GM23338 (cell line): ENCODE measurements around the gene MRPS17. TPM values are rescaled to one million over a fixed set of nuclear protein-coding genes. Genes with fewer than 3 reads are reported as not detected.

ENCODE experiments used
- ATAC-seq: fragments of 200-7000 bp; cut with Tn5 transposase; 3 replicates; pipeline ENCODE4 v1.9.1; 2020
- DNase-seq: peaks from one replicate; pipeline ENCODE4 v3.0.0-alpha.2; 2015; ENCODE audit warnings: low spot score
- H2AFZ ChIP-seq: fragments of 200-600 bp; sonication (generic); 2 replicates; pipeline ENCODE4 v1.8.0; 2016; ENCODE audit warnings: antibody characterized with exemption, mild to moderate bottlenecking, moderate library complexity
- H3F3A ChIP-seq: fragments of 200-600 bp; sonication (generic); replicated peaks from 2 replicates; pipeline ENCODE4 v1.8.0; 2017; ENCODE audit warnings: antibody characterized with exemption, mixed run types, low read depth
- H3K27ac ChIP-seq: fragments of 200-600 bp; sonication (generic); 2 replicates; pipeline ENCODE4 v1.6.1; 2016; ENCODE audit warnings: low read depth
- H3K27me3 ChIP-seq: fragments of 200-600 bp; sonication (generic); 2 replicates; pipeline ENCODE4 v1.8.0; 2016; ENCODE audit warnings: mild to moderate bottlenecking, mixed run types, moderate library complexity; ENCODE audit not compliant: insufficient read depth
- H3K36me3 ChIP-seq: fragments of 200-600 bp; sonication (generic); 2 replicates; pipeline ENCODE4 v1.8.0; 2016; ENCODE audit warnings: mild to moderate bottlenecking; ENCODE audit not compliant: insufficient read depth
- H3K4me1 ChIP-seq: fragments of 200-600 bp; sonication (generic); 2 replicates; pipeline ENCODE4 v1.8.0; 2016; ENCODE audit warnings: mild to moderate bottlenecking, moderate library complexity; ENCODE audit not compliant: insufficient read depth
- H3K4me2 ChIP-seq: fragments of 200-600 bp; sonication (generic); 2 replicates; pipeline ENCODE4 v1.7.1; 2017; ENCODE audit warnings: mixed run types
- H3K4me3 ChIP-seq: fragments of 200-600 bp; sonication (generic); 2 replicates; pipeline ENCODE4 v1.6.1; 2016; ENCODE audit warnings: mixed run types
- H3K79me2 ChIP-seq: fragments of 200-600 bp; sonication (generic); replicated peaks from 2 replicates; pipeline ENCODE4 v1.8.0; 2017; ENCODE audit warnings: mild to moderate bottlenecking; ENCODE audit not compliant: insufficient read depth
- H3K9me2 ChIP-seq: fragments of 200-600 bp; sonication (generic); 2 replicates; pipeline ENCODE4 v1.8.0; 2017; ENCODE audit not compliant: insufficient read depth
- H4K20me1 ChIP-seq: fragments of 200-600 bp; sonication (generic); replicated peaks from 2 replicates; pipeline ENCODE4 v1.8.0; 2017; ENCODE audit warnings: mild to moderate bottlenecking; ENCODE audit not compliant: insufficient read depth
- H3K27ac Mint-ChIP-seq: 2 replicates; pipeline ENCODE4 v1.8.0; 2020; ENCODE audit warnings: inconsistent platforms, mild to moderate bottlenecking, moderate library complexity, mixed read lengths
- H3K27me3 Mint-ChIP-seq: 3 replicates; pipeline ENCODE4 v1.8.0; 2022; ENCODE audit warnings: low read depth, mild to moderate bottlenecking, moderate library complexity, mixed read lengths, inconsistent platforms; ENCODE audit not compliant: insufficient read depth, poor library complexity
- H3K36me3 Mint-ChIP-seq: 3 replicates; pipeline ENCODE4 v1.8.0; 2021; ENCODE audit warnings: low read depth, mild to moderate bottlenecking, inconsistent platforms, moderate library complexity, mixed read lengths
- H3K4me1 Mint-ChIP-seq: 3 replicates; pipeline ENCODE4 v1.8.0; 2020; ENCODE audit warnings: mild to moderate bottlenecking, inconsistent platforms, mixed read lengths
- H3K4me3 Mint-ChIP-seq: 3 replicates; pipeline ENCODE4 v1.8.0; 2021; ENCODE audit warnings: moderate library complexity, mild to moderate bottlenecking, inconsistent platforms, mixed read lengths
- H3K9me3 Mint-ChIP-seq: 3 replicates; pipeline ENCODE4 v1.8.0; 2020; ENCODE audit warnings: moderate library complexity, mild to moderate bottlenecking, inconsistent platforms, mixed read lengths
- CREB1 ChIP-seq: fragments of 250-450 bp; sonication (Bioruptor Pico); IDR thresholded peaks from 2 replicates; pipeline ENCODE4 v1.5.0; 2020; ENCODE audit warnings: low read depth, mild to moderate bottlenecking, moderate library complexity
- CTCF ChIP-seq, 2 experiments: fragments of 200-600 bp in 1 of 2; sonication (generic) in 1 of 2; conservative IDR thresholded peaks; 2 replicates each; pipeline versions ENCODE4 v1.5.1 to v1.6.1; 2016 to 2017; ENCODE audit warnings: antibody characterized with exemption in 2 of 2, low read depth in 2 of 2, mild to moderate bottlenecking in 2 of 2, moderate library complexity in 1 of 2
- EZH2 ChIP-seq: fragments of 200-600 bp; sonication (generic); IDR thresholded peaks from one replicate; pipeline ENCODE4 v1.8.0; 2017; ENCODE audit warnings: antibody characterized with exemption, mild to moderate bottlenecking, low read depth; ENCODE audit not compliant: unreplicated experiment
- EZH2phosphoT487 ChIP-seq: fragments of 200-600 bp; sonication (generic); IDR thresholded peaks from one replicate; pipeline ENCODE4 v1.8.1; 2018; ENCODE audit warnings: antibody characterized with exemption; ENCODE audit not compliant: unreplicated experiment
- JUNB ChIP-seq: IDR thresholded peaks from one replicate; pipeline ENCODE4 v1.6.1; 2016; ENCODE audit warnings: antibody characterized with exemption; ENCODE audit not compliant: unreplicated experiment
- REST ChIP-seq: IDR thresholded peaks from one replicate; pipeline ENCODE4 v1.6.1; 2018; ENCODE audit warnings: antibody characterized with exemption; ENCODE audit not compliant: unreplicated experiment
- STAT1 ChIP-seq: IDR thresholded peaks from one replicate; pipeline ENCODE4 v1.6.1; 2016; ENCODE audit warnings: antibody characterized with exemption; ENCODE audit not compliant: unreplicated experiment
- ZNF331 ChIP-seq: fragments of 250-450 bp; sonication (Bioruptor Pico); IDR thresholded peaks from 2 replicates; pipeline ENCODE4 v1.5.0; 2020; ENCODE audit warnings: low read depth, mild to moderate bottlenecking, moderate library complexity
- ZNF462 ChIP-seq: fragments of 250-450 bp; sonication (Bioruptor Pico); IDR thresholded peaks from 2 replicates; pipeline ENCODE4 v1.5.0; 2020; ENCODE audit warnings: mild to moderate bottlenecking, moderate library complexity
- polyA plus RNA-seq: library from polyadenylated mRNA; unstranded; fragments of >200 nt; fragmentation: Nextera tagmentation; extraction: Ambion mirVana; gene quantifications from 2 replicates; pipeline ENCODE4 v1.2.1, GENCODE V29; 2016
- total RNA-seq: library from RNA; depleted of rRNA; stranded (reverse); fragments of >200 nt; shearing (Covaris generic); gene quantifications from 2 replicates; pipeline ENCODE4 v1.2.3, GENCODE V29; 2014

Gene MRPS17
- total and polyA plus RNA-seq, 2 experiments from 2014 or later = 14.6 to 100 TPM

GRCh38 chr7:55965100-55965470 lies 13.4 kb downstream of the MRPS17 start (continued):
- TF ChIP-seq CTCF (conservative IDR thresholded peaks at IDR 0.05; ENCODE audit: low read depth in 2 of 2) = no peak
- TF ChIP-seq EZH2phosphoT487 = no peak
- no peak for TF ChIP-seq REST
- TF ChIP-seq JUNB = no peak
- no peak for TF ChIP-seq EZH2
- TF ChIP-seq CREB1 (CRISPR knock-in tag) = no peak
- no peak for TF ChIP-seq ZNF331 (CRISPR knock-in tag)

- Mint-ChIP-seq H3K27me3 (peaks cover 22% of the 10 kb centered on the region), H3K36me3 (peaks cover 10% of the 10 kb centered on the region), H3K4me1 (peaks cover 14% of the 10 kb centered on the region; the same call in 2 of the 3 replicates), H3K4me3 (peak overlapping the region; percentile 92), H3K27ac (no peak overlapping the region; the same call in 1 of the 2 replicates), H3K9me3 (no peaks in the 10 kb centered on the region; the same call in 1 of the 3 replicates)
- peak overlapping the region; percentile 69 for H3K4me3 ChIP-seq
- no peak overlapping the region for H3K27ac ChIP-seq
- H4K20me1 ChIP-seq = no peaks in the 10 kb centered on the region; the same call in none of the 2 replicates
- H3K79me2 ChIP-seq = peaks cover 31% of the 10 kb centered on the region
- DNase-seq (no peak), ATAC-seq (no peak)
- H2AFZ ChIP-seq = no peak overlapping the region
- H3F3A ChIP-seq = 0 out of 2 replicates have a peak, but pooled peaks cover 3% of the 10 kb centered on the region
- no peaks in the 10 kb centered on the region; the same call in 1 of the 2 replicates for H3K36me3 ChIP-seq
- no peaks in the 10 kb centered on the region for H3K4me1 ChIP-seq
- H3K4me2 ChIP-seq = peak overlapping the region; percentile 95
- no peaks in the 10 kb centered on the region for H3K9me2 ChIP-seq
- H3K27me3 ChIP-seq = peaks cover 13% of the 10 kb centered on the region
- TF ChIP-seq REST = no peak
- no peak for TF ChIP-seq STAT1
- TF ChIP-seq ZNF462 (CRISPR knock-in tag) = no peak
These were observed 14.2 kb downstream of the MRPS17 start for GRCh38 chr7:55965805-55966421.
